ENCODE data around the gene CLEC4A.

DNA sequence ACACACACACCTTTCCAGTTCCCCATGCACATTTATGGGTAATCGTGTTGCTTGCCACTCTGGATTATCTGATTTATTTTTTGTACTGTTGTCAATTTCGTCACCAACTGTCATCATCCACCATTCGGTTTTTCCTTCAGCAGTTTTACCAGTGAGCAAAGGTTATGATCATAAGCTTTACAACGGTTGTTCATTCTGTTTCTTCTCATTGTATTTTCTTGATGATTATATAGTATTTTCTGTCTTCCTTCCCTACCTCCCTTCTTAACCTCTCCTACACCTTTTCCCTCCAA lies 40.7 kb upstream of the CLEC4A start:
- TF ChIP-seq SMC3 (IDR thresholded peaks at IDR 0.05; ENCODE audit: borderline replicate concordance, low read length) (no peak), TAF1 (IDR thresholded peaks at IDR 0.05; ENCODE audit: borderline replicate concordance, low read depth, low read length) (no peak), SP1 (IDR thresholded peaks at IDR 0.05; ENCODE audit: low read depth, low read length) (no peak), POLR2AphosphoS5 (IDR thresholded peaks at IDR 0.05; ENCODE audit: low read length) (no peak), EP300 (IDR thresholded peaks at IDR 0.05; ENCODE audit: borderline replicate concordance in 1 of 2, control insufficient read depth in 1 of 2, low read depth in 2 of 2, low read length in 2 of 2) (no peak), FOXK2 (IDR thresholded peaks at IDR 0.05) (no peak), DPF2 (IDR thresholded peaks at IDR 0.05) (no peak)
- TF ChIP-seq, protein P1, sequence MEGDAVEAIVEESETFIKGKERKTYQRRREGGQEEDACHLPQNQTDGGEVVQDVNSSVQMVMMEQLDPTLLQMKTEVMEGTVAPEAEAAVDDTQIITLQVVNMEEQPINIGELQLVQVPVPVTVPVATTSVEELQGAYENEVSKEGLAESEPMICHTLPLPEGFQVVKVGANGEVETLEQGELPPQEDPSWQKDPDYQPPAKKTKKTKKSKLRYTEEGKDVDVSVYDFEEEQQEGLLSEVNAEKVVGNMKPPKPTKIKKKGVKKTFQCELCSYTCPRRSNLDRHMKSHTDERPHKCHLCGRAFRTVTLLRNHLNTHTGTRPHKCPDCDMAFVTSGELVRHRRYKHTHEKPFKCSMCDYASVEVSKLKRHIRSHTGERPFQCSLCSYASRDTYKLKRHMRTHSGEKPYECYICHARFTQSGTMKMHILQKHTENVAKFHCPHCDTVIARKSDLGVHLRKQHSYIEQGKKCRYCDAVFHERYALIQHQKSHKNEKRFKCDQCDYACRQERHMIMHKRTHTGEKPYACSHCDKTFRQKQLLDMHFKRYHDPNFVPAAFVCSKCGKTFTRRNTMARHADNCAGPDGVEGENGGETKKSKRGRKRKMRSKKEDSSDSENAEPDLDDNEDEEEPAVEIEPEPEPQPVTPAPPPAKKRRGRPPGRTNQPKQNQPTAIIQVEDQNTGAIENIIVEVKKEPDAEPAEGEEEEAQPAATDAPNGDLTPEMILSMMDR (IDR thresholded peaks at IDR 0.05 in 2 of 3, conservative IDR thresholded peaks at IDR 0.05 in 1 of 3; ENCODE audit: control insufficient read depth in 2 of 3, extremely low read depth in 1 of 3, insufficient read depth in 1 of 3, low read depth in 3 of 3, low read length in 3 of 3) = no peak
- TF ChIP-seq, protein P2, sequence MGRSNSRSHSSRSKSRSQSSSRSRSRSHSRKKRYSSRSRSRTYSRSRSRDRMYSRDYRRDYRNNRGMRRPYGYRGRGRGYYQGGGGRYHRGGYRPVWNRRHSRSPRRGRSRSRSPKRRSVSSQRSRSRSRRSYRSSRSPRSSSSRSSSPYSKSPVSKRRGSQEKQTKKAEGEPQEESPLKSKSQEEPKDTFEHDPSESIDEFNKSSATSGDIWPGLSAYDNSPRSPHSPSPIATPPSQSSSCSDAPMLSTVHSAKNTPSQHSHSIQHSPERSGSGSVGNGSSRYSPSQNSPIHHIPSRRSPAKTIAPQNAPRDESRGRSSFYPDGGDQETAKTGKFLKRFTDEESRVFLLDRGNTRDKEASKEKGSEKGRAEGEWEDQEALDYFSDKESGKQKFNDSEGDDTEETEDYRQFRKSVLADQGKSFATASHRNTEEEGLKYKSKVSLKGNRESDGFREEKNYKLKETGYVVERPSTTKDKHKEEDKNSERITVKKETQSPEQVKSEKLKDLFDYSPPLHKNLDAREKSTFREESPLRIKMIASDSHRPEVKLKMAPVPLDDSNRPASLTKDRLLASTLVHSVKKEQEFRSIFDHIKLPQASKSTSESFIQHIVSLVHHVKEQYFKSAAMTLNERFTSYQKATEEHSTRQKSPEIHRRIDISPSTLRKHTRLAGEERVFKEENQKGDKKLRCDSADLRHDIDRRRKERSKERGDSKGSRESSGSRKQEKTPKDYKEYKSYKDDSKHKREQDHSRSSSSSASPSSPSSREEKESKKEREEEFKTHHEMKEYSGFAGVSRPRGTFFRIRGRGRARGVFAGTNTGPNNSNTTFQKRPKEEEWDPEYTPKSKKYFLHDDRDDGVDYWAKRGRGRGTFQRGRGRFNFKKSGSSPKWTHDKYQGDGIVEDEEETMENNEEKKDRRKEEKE (IDR thresholded peaks at IDR 0.05) = no peak
- TF ChIP-seq, protein P3, sequence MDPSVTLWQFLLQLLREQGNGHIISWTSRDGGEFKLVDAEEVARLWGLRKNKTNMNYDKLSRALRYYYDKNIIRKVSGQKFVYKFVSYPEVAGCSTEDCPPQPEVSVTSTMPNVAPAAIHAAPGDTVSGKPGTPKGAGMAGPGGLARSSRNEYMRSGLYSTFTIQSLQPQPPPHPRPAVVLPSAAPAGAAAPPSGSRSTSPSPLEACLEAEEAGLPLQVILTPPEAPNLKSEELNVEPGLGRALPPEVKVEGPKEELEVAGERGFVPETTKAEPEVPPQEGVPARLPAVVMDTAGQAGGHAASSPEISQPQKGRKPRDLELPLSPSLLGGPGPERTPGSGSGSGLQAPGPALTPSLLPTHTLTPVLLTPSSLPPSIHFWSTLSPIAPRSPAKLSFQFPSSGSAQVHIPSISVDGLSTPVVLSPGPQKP (IDR thresholded peaks at IDR 0.05; ENCODE audit: low read depth, low read length) = no peak
